HG02943 (cell line): ENCODE results near the gene LETM1.

Experiments
- ATAC-seq: cut with Tn5 transposase; IDR thresholded peaks from one replicate; pipeline ENCODE4 v1.9.1; 2021; ENCODE audit warnings: mild to moderate bottlenecking, low read depth, moderate library complexity; ENCODE audit not compliant: unreplicated experiment

Gene LETM1

DNA sequence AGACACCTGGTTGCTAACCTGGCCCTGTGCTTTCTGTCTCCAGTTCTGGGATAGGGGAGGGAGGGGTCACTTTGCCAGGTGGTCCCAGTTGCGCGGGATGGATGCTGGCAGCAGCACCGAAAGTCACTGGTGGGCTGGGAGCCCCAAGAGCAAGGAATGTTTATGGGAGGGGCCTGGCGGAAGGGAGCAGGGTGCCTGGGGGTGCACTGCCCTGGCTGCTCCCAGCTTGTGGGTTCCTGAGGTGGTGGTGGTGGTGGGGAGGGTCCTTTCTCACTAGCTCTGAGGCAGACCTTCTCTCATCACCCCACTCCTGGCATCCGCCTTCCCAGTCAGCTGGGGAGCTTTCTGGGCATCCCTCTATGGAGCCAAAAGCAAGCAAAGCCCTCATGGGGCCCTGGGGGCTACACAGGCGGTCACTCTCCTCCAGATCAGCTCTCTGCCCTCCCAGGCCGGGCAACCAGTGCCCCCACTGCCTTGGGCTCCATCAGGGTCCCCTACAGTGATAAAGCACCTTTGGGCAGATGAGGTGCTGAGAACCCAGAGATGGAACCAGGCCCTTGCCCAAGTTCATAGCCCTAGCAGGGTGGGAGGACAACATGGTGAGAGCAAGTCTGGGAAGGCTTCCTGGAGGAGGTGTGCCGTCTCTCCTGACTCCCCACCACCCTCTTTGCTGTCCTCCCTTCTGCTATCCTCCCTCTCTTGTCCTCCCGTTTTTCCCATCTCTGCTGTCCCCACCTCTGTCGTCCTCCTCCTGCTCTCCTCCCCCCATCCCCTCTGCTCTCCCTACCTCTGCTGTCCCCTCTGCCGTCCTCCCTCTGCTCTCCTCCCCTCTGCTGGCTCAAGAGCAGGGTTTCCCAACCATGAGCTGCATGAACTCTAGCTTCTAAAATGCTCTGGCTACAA, 46.9 kb downstream of the LETM1 start:
- no peak for ATAC-seq

DNA sequence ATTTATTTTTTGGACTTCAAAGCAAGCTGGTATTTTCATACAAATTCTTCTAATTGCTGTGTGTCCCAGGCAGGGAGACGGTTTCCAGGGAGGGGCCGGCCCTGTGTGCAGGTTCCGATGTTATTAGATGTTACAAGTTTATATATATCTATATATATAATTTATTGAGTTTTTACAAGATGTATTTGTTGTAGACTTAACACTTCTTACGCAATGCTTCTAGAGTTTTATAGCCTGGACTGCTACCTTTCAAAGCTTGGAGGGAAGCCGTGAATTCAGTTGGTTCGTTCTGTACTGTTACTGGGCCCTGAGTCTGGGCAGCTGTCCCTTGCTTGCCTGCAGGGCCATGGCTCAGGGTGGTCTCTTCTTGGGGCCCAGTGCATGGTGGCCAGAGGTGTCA, 47.6 kb downstream of the LETM1 start:
- ATAC-seq, result no peak

DNA sequence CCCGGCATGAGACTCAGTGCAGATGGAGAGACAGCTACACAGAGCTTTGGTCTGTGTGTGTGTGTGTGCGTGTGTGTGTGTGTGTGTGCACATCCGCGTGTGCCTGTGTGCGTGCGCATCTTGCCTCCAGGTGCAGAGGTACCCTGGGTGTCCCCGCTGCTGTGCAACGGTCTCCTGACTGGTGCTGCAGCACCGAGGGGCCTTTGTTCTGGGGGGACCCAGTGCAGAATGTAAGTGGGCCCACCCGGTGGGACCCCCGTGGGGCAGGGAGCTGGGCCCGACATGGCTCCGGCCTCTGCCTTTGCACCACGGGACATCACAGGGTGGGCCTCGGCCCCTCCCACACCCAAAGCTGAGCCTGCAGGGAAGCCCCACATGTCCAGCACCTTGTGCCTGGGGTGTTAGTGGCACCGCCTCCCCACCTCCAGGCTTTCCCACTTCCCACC, 48.6 kb downstream of the LETM1 start:
- no peak for ATAC-seq

DNA sequence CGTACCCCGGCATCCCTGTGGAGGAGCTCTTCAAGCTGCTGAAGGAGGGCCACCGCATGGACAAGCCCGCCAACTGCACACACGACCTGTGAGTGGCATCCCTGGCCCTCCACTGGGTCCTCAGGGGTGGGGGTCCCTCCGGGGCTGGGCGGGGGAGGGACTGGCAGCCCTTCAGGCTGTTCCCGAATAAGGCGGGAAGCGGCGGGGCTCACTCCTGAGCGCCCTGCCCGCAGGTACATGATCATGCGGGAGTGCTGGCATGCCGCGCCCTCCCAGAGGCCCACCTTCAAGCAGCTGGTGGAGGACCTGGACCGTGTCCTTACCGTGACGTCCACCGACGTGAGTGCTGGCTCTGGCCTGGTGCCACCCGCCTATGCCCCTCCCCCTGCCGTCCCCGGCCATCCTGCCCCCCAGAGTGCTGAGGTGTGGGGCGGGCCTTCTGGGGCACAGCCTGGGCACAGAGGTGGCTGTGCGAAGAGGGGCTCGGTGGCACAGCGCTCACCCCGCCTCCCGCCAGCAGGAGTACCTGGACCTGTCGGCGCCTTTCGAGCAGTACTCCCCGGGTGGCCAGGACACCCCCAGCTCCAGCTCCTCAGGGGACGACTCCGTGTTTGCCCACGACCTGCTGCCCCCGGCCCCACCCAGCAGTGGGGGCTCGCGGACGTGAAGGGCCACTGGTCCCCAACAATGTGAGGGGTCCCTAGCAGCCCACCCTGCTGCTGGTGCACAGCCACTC, 49.2 kb downstream of the LETM1 start:
- ATAC-seq, result no peak

DNA sequence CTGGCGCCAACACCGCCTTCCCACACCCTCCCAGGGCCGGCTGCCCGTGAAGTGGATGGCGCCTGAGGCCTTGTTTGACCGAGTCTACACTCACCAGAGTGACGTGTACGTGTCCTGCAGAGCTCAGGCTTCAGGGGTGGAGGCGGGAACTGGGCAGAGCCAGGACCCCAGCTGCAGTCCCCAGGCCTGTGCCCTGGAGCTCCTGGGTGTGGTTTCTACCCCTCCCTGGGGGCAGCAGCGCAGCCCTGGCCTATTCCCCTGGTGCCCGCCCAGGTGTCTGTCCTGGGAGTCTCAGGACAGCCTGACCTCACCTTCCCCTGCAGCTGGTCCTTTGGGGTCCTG, 49.8 kb downstream of the LETM1 start:
- ATAC-seq, result no peak

DNA sequence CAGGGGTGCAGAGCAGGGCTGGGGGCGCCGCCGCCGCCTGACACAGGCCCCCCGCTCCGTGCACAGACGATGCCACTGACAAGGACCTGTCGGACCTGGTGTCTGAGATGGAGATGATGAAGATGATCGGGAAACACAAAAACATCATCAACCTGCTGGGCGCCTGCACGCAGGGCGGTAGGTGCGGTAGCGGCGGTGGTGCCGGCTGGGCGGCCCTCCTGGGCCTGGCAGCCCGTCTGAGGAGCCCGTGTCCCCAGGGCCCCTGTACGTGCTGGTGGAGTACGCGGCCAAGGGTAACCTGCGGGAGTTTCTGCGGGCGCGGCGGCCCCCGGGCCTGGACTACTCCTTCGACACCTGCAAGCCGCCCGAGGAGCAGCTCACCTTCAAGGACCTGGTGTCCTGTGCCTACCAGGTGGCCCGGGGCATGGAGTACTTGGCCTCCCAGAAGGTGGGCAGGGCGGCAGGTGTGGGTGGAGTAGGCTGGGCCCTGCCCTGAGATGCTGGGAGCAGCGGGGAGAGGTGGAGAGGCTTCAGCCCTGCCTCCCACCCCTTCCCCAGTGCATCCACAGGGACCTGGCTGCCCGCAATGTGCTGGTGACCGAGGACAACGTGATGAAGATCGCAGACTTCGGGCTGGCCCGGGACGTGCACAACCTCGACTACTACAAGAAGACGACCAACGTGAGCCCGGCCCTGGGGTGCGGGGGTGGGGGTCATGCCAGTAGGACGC, 50.3 kb downstream of the LETM1 start:
- no peak for ATAC-seq

DNA sequence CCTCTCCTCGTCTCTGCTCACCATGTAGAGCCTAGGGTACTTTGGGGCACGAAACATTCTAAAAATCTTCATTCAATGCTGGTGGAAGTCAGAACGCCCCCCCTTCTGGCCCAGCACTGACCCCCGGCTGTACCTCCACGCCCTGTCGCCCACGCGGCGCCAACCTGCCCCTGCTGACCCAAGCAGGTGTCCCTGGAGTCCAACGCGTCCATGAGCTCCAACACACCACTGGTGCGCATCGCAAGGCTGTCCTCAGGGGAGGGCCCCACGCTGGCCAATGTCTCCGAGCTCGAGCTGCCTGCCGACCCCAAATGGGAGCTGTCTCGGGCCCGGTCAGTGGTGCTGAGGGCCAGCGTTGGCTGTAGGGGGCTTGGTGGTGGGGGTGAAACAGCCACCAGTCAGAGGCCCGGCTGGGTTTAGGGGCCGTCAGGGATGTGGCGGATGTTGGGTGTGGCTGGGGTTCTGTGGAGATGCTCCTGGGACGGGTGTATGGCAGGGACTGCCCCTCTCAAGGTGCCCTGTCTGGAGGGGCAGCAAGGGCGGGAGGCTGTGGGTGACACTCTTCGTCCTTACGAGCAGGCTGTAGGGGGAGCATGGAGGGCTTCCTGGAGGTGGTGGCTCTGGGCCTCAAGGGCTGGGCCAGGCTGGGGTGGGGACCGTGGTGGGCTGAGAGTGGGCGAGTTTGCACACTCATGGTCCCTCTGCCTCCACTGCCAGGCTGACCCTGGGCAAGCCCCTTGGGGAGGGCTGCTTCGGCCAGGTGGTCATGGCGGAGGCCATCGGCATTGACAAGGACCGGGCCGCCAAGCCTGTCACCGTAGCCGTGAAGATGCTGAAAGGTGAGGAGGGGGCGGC, 51.1 kb downstream of the LETM1 start:
- no peak for ATAC-seq

DNA sequence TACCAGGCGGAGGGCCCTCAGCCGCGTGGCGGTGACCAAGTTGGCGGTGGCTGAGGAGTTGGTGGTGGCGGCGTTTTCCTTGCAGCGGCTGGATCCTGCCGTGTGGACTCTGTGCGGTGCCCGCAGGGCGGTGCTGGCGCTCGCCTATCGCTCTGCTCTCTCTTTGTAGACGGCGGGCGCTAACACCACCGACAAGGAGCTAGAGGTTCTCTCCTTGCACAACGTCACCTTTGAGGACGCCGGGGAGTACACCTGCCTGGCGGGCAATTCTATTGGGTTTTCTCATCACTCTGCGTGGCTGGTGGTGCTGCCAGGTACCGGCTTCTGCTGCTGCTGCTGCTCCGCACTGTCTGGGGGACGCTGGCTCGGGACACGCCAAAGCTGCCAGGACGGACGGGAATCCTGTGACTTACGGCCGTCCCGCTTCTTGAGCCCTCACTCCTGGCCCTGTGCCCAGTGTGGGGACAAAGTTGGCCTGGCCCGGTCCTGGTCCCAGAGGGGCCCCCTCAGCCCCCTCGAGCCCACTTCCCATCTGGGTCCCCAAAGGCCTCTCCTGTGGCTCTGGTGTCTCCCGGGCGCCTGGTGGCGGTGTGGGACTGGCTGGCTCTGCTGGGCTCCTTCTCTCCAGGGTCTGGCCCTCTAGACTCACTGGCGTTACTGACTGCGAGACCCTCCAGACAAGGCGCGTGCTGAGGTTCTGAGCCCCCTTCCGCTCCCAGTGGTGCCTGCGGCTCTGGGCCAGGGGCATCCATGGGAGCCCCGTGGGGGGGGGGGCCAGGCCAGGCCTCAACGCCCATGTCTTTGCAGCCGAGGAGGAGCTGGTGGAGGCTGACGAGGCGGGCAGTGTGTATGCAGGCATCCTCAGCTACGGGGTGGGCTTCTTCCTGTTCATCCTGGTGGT, 52.2 kb downstream of the LETM1 start:
- no peak for ATAC-seq

DNA sequence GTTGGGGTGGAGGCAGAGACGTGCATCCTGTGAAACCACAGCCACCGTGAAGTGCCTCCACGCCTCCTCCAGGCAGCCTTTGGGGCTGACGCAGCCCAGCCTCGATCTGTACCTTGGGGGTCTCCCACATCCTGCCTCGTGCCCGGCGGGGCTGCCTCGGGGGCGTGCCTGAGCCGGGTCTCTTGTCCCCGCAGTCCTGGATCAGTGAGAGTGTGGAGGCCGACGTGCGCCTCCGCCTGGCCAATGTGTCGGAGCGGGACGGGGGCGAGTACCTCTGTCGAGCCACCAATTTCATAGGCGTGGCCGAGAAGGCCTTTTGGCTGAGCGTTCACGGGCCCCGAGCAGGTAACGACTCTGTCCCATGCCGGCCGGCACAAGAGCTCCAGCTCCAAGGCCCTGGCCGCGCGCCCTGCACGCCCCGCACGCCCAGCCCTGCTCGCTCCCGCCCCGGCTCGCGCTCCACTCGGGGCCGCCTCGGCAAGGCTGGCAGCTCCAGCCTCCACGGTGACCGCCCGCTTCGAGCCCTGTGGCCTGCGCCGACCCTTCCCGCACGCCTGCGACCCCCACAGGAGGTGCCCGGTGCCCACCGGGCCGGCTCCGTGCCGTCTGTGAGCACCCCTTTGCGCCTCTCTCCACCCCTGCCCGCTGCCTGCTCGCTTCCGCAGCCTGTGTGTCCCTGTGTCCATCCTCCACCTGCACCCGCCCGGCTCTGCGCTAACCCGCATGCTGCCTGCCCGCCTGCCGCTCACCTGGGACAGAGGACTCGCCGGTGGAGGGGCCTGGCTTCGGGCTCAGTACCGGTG, 53.0 kb downstream of the LETM1 start:
- no peak for ATAC-seq

DNA sequence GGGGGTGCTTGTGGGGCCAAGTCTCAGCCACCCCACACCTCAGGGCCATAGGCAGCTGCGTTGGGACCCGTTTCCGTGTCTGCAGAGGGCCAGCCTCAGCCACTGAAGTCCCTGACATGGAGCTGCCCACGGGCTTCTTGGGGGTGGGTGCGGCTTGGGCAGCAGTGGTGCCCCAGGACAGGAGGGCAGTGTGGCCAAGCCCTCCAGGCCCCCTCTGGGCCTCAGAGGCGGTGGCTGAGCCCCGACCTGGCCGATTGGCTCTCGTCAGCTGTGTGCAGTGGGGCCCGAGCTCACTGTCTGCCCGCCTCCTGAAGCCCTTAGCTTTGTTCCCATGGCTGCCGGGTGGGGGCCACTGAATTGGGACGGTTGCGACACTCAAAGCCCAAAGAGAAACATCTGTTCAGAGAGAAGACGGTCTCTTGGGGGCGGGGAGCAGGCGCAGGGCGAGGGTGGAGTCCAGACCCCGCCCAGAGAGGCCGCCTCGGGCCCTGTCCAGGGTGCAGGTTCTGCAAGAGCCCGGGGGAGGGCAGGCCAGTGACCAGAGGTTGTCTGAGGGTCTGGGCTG, 53.7 kb downstream of the LETM1 start:
- no peak for ATAC-seq

DNA sequence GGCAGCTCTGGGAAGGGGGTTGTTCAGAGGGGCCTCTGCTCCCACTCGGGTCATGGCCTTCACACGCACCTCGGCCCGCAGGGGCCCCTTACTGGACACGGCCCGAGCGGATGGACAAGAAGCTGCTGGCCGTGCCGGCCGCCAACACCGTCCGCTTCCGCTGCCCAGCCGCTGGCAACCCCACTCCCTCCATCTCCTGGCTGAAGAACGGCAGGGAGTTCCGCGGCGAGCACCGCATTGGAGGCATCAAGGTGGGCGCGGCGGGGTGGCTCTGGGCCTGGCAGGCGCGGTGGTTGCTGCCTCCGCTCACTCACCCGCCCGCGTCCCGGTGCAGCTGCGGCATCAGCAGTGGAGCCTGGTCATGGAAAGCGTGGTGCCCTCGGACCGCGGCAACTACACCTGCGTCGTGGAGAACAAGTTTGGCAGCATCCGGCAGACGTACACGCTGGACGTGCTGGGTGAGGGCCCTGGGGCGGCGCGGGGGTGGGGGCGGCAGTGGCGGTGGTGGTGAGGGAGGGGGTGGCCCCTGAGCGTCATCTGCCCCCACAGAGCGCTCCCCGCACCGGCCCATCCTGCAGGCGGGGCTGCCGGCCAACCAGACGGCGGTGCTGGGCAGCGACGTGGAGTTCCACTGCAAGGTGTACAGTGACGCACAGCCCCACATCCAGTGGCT, 54.5 kb downstream of the LETM1 start:
- ATAC-seq, result no peak

DNA sequence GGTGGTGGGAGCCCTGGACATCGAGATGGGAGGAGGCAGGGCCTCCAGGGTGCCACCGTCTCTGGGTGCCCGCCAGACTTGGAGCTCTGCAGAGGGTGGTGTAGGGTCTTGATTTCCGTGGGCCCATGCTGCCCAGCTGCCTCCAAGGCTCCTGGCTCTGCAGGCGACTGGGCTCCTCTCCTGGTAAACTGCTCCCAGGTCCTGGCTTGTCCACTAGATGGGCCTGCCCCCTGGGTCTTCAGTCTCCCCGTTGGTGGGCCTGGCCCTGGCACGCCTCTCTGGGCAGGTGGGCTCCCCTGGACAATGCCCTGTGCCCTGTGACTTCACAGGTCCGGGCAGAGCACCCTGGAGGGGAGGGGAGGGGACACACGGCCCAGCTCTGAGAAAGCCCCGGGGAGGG, 55.2 kb downstream of the LETM1 start:
- no peak for ATAC-seq

DNA sequence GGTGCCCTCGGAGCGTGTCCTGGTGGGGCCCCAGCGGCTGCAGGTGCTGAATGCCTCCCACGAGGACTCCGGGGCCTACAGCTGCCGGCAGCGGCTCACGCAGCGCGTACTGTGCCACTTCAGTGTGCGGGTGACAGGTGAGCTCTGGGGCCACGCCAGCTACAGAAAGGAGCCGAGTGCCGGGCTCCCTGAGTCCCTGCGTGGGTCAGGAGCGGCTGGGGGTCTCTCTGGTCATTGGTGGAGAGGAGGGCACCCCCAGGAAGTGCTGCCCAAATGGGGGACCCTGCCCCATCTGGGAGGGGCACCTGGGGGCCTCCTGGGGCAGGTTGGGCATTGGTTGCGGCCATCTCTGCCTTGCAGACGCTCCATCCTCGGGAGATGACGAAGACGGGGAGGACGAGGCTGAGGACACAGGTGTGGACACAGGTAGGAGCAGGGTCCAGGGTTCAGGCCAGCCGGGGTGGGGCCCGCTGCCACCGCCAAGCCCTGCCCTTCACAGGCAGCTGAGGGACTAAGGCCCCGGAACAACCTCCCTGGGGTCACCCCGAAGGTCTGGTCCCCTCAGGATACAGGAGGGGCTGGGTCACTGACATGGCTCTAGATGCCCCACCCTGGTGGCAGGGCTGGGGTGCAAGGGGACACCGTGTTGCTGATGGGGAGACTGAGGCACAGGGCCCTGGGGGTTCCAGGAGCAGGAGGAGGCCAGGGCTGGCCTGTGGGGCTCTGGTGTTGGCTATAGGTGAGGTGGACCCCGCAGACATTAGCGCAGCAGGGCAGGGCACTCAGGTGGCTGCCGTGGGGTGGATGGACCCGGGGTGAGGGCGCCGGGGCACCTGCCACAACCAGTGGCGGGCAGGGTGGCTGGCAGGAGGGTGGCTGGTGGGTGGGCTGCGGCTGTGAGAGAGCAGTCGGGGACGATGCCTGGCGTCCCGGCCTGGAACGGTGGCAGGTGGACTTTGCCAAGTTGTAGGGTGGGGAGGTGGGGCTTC, 56.3 kb downstream of the LETM1 start:
- no peak for ATAC-seq

DNA sequence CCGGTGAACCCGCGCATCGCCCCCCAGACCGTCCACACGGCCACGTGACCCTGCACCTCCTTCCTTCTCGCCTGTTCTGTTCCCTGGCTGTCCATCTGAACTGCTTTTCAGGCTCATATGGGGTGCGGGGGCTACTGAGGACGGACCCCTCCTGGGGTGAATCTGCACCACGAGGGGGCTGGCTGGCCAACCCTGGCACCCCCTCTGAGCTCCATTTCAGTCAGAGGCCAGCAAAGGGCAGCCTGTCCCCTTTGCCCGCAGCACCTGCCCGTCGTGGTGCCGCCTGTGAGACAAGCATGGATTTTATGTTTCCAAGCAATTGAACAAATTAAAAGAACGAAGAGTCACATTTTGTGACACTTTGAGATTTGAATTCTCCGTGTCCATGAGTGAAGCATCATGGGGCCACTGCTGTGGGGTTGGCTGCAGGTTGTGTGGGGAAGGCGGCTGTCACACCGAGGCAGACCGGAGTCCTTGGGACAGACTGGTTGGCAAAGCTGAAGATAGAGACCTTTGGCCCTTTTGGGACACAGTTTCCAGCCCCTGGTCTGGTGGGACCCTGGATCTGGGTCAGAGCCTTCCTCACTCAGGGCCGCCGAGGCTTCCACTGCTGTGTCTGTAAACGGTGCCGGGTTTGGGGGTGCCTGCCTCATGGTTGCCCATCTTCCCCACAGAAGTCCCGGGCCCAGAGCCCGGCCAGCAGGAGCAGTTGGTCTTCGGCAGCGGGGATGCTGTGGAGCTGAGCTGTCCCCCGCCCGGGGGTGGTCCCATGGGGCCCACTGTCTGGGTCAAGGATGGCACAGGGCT, 57.2 kb downstream of the LETM1 start:
- ATAC-seq, result no peak

DNA sequence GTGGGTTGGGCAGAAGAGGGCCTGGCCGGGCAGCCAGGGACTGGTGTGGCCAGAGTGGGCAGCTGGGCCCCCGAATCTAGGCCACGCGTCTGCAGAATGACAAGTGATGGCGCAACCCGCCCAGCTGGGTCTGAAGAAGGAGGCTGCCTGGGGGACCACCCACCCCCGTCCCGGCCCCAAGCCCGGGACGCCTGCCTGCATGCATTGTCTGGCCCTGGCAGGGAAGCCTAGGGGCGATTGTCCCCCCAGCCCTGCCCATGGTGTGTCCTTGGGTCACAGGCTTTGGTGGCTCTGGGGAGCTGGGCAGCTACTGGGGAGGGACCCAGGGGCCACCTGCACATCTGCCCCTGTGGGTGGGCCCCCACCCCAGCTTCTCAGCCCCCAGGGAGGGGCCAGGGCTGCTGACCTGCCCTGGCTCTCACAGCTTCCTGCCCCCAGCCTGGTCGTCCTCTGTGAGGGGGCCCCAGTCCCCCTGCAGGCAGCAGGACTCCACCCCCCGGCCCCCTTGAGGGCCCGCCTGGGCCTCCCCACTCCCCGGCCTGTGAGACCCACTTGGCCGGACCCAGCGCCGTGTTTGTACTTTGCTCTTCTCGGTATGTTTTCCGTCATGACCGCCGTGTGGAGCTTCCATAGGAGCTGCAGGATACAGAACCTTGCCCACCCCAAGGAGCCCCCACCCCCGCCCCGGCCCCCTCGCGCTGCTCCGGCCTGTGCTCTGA, 57.9 kb downstream of the LETM1 start:
- no peak for ATAC-seq
